ENCODE measurements around the gene CRACR2B.
A peak's percentile ranks its signal among the peaks of the same experiment; 100 is the strongest.

CRACR2B gene

DNA sequence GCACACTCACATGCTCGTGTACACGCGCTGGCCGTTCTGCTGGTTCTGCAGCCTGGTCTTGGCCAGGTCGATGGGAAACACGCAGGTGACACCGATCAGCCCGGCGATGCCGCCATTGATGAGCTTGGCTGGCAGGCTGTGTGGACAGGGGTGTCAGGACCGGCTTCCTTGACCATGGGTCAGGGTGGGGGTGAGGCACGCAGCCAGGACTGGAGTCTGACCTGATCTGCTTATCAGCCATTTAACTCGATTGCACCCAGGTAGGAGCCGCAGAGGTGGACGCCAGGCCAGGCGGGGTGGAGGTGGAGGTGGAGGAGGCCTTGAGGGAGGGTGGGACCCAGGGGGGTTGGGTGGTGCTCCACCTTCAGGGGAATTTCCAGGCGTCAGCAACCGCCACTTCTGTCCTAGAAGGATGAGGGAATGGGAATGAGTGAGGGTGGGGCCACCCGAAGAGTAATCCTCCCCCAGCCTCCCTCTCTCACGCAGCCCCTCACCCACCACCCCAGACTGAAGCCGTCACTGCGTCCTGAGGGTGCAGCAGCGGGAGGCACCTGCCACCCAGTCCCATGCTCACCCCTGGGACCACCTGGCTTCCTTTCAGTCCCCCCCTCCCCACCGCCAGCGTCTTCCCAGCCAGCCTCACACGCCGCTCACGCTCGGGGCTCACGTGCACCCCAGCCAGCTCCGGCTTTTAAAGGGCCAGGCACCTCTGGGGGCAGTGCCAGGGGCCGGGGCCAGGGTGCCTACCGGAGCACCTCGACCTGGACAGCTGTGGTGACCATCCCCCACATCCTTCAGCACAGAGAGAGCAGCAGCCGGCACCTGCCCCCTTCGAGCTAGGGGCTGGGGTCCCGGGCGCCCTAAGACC lies 32.7 kb upstream of the CRACR2B start:
- TF ChIP-seq, protein P1, sequence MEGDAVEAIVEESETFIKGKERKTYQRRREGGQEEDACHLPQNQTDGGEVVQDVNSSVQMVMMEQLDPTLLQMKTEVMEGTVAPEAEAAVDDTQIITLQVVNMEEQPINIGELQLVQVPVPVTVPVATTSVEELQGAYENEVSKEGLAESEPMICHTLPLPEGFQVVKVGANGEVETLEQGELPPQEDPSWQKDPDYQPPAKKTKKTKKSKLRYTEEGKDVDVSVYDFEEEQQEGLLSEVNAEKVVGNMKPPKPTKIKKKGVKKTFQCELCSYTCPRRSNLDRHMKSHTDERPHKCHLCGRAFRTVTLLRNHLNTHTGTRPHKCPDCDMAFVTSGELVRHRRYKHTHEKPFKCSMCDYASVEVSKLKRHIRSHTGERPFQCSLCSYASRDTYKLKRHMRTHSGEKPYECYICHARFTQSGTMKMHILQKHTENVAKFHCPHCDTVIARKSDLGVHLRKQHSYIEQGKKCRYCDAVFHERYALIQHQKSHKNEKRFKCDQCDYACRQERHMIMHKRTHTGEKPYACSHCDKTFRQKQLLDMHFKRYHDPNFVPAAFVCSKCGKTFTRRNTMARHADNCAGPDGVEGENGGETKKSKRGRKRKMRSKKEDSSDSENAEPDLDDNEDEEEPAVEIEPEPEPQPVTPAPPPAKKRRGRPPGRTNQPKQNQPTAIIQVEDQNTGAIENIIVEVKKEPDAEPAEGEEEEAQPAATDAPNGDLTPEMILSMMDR (IDR thresholded peaks at IDR 0.05; ENCODE audit: borderline replicate concordance, control extremely low read depth, extremely low read depth, insufficient read depth, missing control alignments): no peak
- in situ Hi-C loops (cut with MboI; ENCODE audit: low sequenced_read_pairs, unreplicated experiment): no loop called here
- DNase-seq (ENCODE audit: low spot score): no peak

DNA sequence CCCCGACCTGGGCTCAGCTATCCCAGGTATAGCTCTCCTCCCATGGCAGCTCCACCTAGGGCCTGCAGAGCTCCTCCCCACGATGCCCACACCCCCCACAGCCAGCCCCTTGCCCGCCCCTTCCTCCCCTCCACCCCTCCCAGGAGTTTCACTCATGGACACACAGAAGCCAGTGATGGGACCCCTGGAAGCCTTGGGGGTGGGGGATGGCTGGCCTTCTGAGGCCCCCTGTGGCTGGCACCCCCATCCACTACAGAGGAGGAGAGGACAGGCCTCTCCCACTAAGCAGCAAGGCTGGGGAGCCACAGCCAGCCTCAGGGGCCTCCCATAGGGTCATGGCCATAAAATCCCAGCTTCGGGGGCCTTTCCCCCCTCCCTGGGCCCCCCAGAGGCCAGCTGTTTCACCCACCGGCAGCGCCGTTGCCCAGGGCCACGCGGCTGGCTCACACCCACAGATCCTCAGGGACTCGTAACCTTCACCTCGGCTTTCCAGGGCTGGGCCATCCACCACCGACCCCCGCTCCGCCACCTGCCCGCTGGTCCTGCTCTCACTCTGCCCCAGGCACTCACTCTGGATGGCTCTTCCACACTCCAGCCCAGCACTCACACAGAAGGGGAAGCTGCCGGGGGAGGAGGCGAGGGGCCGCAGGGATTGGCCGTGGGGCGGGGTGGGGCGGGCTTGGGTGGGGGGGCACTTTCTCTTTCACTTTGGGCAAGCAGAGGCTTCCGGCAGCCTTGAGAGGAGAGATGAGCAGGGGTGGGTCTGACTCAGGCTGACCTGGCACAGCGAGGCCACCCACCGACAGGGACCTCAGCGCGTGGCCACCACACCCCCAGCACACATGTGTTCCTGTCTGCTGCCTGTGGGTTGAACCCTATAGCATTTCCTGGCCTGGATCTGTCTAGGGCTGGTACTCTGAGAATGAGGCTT lies 31.8 kb upstream of the CRACR2B start:
- in situ Hi-C loops (cut with MboI; ENCODE audit: low sequenced_read_pairs, unreplicated experiment): no loop called here
- peak; percentile 94 for DNase-seq (ENCODE audit: low spot score)
- TF ChIP-seq, protein P1 (IDR thresholded peaks at IDR 0.05; ENCODE audit: borderline replicate concordance, control extremely low read depth, extremely low read depth, insufficient read depth, missing control alignments): no peak

DNA sequence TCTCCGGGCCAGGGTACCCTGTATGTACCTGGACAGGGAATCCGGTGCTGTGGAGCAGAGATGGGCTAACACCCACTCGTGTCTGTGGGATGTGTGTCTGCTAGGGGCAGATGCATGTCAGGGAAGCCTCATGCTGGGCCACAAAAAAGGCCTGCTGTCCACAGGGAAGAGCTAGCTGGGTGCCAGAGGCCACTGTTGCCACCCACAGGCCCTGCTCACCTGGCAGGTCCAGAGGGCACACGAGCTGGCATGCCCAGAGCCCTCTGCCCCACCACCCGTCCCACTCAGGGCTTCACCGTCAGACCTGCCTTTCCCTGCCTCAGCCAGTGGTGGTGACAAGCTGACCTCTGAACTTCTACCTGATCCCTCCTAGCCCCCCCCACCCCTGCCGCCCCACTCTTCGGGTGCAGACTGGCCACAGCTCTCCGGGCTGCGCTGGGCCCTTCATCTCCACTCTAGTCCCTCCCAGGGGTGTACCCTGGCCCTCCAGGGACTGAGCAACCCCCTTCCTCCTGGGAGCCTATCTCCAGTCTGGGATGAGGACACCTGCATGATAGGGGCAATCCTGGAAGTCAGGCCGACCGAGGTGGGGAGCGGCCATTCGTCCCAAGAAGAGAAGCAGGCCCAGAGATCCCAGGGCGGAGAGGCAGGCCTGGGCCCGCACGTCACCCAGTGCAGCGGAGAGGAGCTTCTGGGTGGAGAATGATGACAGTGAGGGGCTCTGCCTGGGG lies 31.0 kb upstream of the CRACR2B start:
- DNase-seq (ENCODE audit: low spot score): no peak
- TF ChIP-seq, protein P1 (IDR thresholded peaks at IDR 0.05; ENCODE audit: borderline replicate concordance, control extremely low read depth, extremely low read depth, insufficient read depth, missing control alignments): no peak
- in situ Hi-C loops (cut with MboI; ENCODE audit: low sequenced_read_pairs, unreplicated experiment): no loop called here

DNA sequence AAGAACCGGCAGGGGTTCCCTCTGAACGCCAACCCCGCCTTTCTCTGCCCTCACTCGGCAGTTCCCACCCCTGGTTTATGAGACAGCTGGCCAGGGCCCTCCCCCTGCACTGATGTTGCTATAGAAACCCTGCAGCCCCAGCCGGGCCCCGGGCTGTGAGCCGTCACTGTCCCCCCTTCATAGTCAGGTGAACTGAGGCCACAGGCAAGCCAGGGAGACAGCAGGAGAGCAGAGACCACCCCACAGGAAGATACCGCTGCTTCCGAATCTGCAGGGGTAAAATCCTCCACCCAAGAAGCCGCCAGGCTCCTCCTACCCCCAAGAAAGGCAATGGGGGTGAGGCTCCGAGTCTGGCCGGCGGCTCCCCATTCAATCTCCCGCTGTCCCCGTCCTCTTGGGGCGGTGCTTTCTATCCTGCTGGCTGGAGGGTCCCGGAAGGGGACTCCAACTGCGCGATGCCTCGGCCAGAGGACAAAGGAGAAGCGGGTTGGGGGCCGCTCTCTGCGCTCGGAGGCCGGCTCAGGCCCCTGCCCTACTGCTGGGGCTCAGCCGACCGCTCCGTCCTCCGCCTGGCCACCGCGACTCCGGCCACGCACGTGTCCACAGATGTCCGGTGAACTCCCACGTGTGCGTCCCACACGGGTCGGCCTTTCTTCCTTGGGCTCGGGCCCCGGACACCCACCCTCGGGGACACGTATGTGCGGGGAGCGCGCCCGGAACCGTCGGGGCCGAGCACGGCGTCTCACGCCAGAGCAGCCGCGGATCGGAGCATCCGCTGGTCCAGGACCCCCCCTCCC lies 30.2 kb upstream of the CRACR2B start:
- TF ChIP-seq, protein P1 (IDR thresholded peaks at IDR 0.05; ENCODE audit: borderline replicate concordance, control extremely low read depth, extremely low read depth, insufficient read depth, missing control alignments): no peak
- in situ Hi-C loops (cut with MboI; ENCODE audit: low sequenced_read_pairs, unreplicated experiment): no loop called here
- DNase-seq (ENCODE audit: low spot score): peak; percentile 89

DNA sequence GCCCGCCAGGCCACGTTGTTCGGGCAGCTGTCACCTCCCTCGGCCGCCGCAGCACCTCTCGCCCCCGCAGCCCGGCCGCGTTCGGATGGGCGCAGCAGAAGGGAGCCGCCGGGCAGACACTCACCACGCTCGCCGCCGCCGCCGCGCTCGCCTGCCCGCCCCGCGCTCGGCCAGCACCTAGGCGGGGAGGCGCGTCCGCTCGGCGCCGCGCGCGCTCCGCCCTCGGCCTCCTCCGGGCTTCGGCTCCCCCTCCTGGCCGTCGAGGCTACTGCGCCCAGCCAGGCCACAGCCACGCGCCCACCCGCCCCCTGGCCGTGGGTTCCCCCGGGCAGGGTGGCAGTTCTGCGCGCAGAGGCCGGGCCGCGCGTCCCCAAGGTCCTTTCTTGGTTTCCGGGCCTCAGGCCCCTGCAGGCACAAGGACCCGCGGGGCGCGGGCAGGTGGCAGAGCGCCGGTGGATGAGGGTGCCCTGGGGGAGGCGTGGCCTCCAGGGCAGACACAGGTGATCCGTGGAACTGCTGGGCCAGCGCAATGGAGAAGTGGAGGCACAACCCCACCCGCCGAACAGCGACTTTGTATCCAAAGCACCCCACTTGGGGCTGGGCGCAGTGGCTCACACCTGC lies 29.5 kb upstream of the CRACR2B start, which contains the start of gene SLC25A22:
SLC25A22 (minus strand) TSS at position 189 of the 621 bp plus-strand sequence. CDS start 3,275 bp downstream, outside the sequence.
- TF ChIP-seq, protein P1 (IDR thresholded peaks at IDR 0.05; ENCODE audit: borderline replicate concordance, control extremely low read depth, extremely low read depth, insufficient read depth, missing control alignments): peak; percentile 92
- peak; percentile 94 for DNase-seq (ENCODE audit: low spot score)
- in situ Hi-C loops (cut with MboI; ENCODE audit: low sequenced_read_pairs, unreplicated experiment): no loop called here
